Right hindlimb (tissue), 1 donor: ENCODE measurements around the gene LRRC3.

Experiments used
- DNase-seq: peaks from one replicate; pipeline ENCODE4 v3.0.0-alpha.2; 2018

The LRRC3 gene

GRCh38 chr21:44440241-44441040, 14.9 kb upstream of the LRRC3 start:
- DNase-seq = no peak

- DNase-seq = no peak
Measured at GRCh38 chr21:44441041-44441400, 14.3 kb upstream of the LRRC3 start.

- DNase-seq = no peak
Measured at GRCh38 chr21:44441581-44442265, 13.6 kb upstream of the LRRC3 start.

GRCh38 chr21:44442266-44443125, 12.8 kb upstream of the LRRC3 start:
- DNase-seq = no peak

- no peak for DNase-seq
Measured at GRCh38 chr21:44443291-44443890, 11.9 kb upstream of the LRRC3 start.

DNA sequence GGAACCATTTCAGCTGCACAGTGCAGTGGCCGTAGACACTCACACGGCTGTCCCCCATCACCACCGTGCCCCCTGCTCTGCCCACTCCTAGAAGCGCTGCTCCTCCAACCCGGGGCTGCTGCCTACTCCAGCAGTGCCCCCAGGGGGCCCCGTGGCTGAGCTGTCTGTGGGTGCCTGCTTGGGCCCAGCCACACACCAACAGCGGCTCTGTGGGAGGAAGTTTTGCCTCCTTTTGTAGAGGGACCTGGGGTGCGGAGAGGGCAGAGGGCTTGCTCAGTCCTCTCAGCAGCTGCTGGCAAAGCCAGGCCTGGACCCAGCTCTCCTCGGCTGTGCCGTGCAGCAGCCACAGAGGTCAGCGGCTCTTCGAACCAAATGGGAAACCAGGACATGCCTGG, 11.4 kb upstream of the LRRC3 start:
- DNase-seq = no peak

- DNase-seq = no peak
Measured at GRCh38 chr21:44444286-44444931, 10.9 kb upstream of the LRRC3 start.

DNA sequence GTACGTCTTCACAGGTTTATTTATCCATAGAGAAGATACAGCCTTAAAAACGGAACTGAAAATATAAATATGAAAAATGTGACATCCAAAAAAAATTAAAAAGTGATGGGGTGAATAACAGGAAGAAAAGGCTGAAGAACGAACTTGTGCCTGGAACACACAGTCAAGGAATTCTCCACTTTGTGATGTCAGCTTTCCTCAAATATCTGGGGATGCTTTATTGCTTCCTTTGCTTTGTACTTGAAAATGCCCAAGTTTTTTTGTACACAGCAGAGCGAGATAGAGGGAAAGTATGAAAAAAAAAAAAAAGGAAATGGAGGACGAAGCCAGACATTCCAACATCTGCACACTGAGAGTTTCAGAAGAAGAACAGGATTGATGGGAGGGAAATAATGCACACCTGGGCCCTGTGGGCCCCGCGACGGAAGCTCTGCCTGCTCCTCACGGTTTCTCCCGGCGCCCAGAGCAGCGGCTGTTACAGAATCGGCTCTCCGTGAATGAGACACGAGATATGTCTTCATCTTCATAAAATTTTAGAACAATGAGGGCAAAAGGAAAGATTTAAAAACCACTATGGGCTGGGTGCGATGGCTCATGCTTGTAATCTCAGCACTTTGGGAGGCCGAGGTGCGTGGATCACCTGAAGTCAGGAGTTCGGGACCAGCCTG, 10.0 kb upstream of the LRRC3 start:
- DNase-seq = peak; percentile 5

DNA sequence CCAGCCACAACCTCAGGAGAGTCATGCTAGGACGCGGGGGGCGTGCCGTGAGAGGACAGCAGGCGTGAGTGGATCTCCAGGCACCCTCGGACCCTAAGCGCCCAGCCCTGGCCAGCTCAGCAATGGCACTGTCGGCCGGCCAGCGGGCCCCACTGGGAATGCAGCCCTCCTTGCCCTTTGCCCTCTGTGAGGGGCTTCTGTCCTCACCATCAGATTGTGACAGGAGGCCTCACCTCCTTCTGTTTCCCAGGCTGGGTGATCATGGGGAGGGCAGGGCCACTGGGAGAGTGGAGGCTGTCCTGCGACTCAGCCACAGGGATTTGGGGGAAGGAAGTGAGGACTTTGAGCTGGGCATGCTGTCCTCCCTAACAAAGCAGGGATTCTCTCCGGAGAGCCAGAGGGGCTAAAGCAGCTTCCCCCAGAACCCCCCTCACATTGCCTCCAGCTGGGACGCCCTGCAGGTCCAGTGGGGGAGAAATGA, 6.6 kb upstream of the LRRC3 start:
- peak; percentile 4 for DNase-seq

- DNase-seq = no peak
Measured at GRCh38 chr21:44449473-44450363, 5.6 kb upstream of the LRRC3 start.

GRCh38 chr21:44450402-44450801, 4.9 kb upstream of the LRRC3 start:
- DNase-seq = no peak

DNA sequence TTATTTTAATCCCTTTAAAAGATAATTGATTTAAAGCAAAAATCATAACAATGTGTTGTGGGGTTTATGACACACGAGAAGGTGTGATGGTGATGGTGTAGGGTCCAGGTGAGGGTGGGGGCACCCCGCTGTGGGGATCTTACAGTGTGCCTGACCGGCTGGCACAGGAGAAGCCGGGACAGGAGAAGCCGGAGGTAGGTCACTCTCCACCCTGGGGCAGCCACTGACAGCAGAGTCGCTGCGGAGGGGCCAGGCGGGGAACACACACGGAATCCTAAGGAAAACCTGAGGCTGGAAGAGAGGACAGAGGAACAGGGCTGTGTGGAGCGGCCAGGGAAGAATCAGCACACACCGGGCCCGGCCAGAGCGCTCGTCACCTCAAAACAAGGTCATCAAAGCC, 4.3 kb upstream of the LRRC3 start:
- DNase-seq = no peak

DNA sequence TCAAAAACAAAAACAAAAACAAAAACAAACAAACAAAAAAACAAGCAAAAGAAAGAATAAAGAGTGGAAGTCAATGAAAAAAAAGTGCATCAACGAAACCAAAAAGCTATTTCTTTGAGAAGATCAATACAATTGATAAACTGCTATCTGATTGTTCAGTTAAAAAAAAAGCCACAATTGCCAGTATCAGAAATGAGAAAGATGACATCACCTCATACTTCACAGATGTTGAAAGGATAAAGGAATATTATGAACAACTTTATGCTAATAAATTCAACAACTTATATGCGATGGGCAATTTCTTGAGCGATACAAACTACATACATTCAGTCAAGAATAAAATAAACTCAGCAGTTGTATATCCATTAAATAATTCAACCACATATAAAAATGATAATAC, 2.2 kb upstream of the LRRC3 start:
- DNase-seq = no peak

GRCh38 chr21:44454058-44454457, 1.3 kb upstream of the LRRC3 start:
- no peak for DNase-seq

DNA sequence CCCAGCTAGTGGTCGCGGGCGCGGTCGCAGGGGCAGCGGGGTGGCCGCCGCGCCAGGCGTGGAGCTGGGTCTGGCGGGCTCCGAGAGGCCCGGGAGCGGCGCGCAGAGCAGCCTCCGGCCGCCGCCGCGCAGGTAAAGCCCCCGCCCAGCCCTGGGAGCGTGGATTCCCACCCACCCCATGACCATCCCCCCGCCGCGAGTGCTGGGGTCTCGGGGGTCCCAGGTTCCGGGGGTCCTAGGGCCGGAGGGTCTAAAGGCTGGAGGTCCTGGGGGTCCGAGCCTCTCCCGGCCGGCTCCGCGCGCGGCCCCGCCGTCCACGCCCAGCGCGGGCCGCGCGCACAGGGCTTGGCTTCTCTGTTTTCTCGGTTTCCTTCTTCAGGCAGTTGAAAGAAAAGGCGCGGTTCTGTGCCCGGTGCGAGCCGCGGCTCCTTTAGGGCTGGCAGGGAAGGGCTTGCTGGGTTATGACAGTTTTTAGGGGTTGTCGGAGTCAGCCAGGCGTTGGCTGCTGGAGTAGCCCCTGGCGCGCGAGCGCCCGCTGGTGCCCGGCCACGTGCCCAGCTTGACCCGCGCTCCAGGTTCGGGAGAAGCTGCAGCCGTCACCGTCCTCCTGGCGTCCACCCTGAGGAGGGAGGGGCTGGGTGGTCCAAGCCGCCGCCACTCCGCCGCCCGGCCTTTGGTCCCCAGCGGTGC, 359 bp downstream of the LRRC3 start:
- peak; percentile 48 for DNase-seq

DNA sequence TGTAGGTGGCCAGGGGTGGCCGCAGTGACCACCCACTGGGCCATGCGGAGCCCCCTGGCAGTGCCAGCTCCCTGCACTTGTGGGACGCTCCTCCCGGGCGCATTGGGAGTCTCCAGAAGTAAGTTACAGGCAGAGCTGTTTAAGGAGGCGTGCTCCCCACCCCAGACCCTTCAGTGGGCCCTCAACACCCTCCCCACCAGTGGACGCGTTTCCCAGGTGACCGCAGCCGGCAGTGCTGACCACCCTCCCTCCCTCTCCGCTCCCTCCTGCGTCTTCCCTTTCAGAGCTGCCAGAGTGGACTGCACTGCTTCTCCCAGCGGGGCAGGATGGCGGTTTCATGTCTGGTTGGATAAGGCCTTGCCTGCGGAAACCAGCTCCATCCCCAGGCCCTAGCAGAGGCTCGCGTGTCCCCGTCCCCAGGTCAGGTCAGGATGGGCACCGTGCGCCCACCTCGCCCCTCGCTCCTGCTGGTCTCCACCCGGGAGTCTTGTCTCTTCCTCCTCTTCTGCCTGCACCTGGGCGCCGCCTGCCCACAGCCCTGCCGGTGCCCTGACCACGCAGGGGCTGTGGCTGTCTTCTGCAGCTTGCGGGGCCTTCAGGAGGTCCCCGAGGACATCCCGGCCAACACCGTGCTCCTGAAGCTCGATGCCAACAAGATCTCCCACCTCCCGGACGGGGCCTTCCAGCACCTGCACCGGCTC, 1.1 kb downstream of the LRRC3 start:
- DNase-seq = no peak

- DNase-seq = no peak
Measured at GRCh38 chr21:44456915-44457736, 1.8 kb downstream of the LRRC3 start.

GRCh38 chr21:44458971-44459711, 3.8 kb downstream of the LRRC3 start:
- DNase-seq = no peak
